ENCODE measurements around the gene ATG9A. TPM values are rescaled to one million over a fixed set of nuclear protein-coding genes. Genes with fewer than 3 reads are reported as not detected.

Gene ATG9A
- total RNA-seq (34.6 and 35.7 TPM in 2 replicates), polyA plus RNA-seq (46.6 and 57.8 TPM in 2 replicates)

DNA sequence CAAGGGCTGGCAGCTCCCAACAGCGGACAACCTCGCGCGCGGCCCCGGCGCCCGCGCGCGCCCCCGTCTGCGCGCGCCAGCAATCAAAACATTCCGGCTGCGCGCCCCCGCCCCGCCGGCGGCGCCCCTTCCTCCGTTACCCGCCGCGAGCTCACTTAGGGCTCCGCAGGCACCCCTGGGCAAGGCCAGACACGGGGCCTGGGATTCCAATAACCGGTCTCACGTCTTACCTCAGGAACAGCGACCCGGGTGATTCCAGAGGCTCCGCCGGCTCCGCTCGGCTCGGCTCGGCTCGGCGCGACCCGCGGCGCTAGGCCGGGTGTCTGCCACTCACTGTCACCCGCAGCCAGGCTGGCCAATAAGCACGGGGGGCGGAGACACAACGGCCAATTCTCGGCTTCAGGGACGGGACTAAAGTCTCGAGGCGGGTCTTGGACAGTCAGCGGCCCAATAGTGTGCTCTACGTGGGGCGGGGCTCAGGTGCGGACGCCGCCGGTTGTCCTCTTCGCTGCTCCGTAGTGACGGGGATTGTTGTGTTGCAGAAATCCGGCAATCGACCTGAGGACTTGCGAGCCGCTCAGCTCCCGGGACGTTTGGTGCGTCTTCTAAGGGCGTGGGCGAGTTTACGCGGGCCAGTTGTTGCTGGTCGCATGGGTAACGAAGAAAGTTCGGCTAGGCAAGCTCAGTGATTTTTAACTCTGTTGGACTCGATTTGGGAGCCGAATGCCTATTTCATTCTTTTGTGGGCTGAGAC is at the start of gene ATG9A, which contains the start of gene ANKZF1:
ATG9A (minus strand) TSS at position 332 of the 754 bp plus-strand sequence. CDS start 1,612 bp downstream, outside the sequence.
ANKZF1 (plus strand) TSS at position 502 of the 754 bp plus-strand sequence. CDS start 452 bp downstream, outside the sequence.
- peak within 1 kb of the TSS; percentile 78 for H3K4me3 ChIP-seq
- H3K9me3 ChIP-seq (ENCODE audit: low read depth) = no peaks in the 10 kb centered on the region
- H4K20me1 ChIP-seq (ENCODE audit: insufficient read depth, poor library complexity, severe bottlenecking) = no peaks in the 10 kb centered on the region
- peak within 1 kb of the TSS; percentile 97 for H3K27ac ChIP-seq
- WGBS (ENCODE audit: low lambda C conversion rate, missing lambda C conversion rate) = under 1% methylated on average over 57 of the region's 80 CpGs
- no peaks in the 10 kb centered on the region for H3K27me3 ChIP-seq
- H3K79me2 ChIP-seq = peaks cover 49% of the 10 kb centered on the region
- TF ChIP-seq EZH2 (IDR thresholded peaks at IDR 0.05; ENCODE audit: borderline replicate concordance) (no peak), CTCF (IDR thresholded peaks at IDR 0.05; ENCODE audit: poor library complexity) (no peak), EZH2phosphoT487 (IDR thresholded peaks at IDR 0.05; ENCODE audit: low read depth, severe bottlenecking, unreplicated experiment) (no peak)
- DNase-seq (ENCODE audit: low spot score) = peak; percentile 99
- peak within 1 kb of the TSS; percentile 99 for H3K4me2 ChIP-seq
- H3K4me1 ChIP-seq (ENCODE audit: insufficient read depth) = peaks cover 16% of the 10 kb centered on the region
- H2AFZ ChIP-seq = peak within 1 kb of the TSS; percentile 68
- no peaks in the 10 kb centered on the region for H3K36me3 ChIP-seq (replicated peaks; ENCODE audit: insufficient read depth, low read depth)
- no peaks in the 10 kb centered on the region for H3K9me2 ChIP-seq (replicated peaks; ENCODE audit: insufficient read depth)

DNA sequence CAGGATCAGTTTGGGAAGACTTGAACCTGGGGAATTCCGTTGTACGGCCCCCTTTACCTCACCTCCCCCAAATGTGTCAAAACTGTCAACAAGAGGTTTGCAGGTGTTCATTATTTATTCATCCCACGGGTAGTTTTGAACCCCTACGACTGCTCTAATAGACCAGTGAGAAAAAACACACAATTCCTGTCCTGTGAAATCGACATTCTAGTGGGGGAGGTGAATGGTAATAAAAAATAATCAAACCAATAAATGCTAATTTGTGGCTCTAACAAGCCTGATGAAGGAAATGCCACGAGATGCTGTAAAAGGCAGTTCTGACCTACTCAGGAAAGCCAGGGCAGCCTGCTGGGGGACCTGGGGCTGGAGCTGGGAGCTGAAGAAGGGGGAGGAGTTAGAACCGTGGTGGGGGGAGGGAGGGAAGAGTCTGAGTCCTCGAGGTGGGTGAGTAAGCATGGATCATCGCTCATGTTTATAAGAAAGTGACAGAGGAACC is 49.3 kb upstream of the ATG9A start:
- H3K4me3 ChIP-seq = peak overlapping the region; percentile 5
- TF ChIP-seq EZH2phosphoT487 (IDR thresholded peaks at IDR 0.05; ENCODE audit: low read depth, severe bottlenecking, unreplicated experiment) = no peak
- TF ChIP-seq EZH2 (IDR thresholded peaks at IDR 0.05; ENCODE audit: borderline replicate concordance) = no peak
- TF ChIP-seq CTCF (IDR thresholded peaks at IDR 0.05; ENCODE audit: poor library complexity) = no peak
- H3K9me3 ChIP-seq (ENCODE audit: low read depth) = no peaks in the 10 kb centered on the region
- peak overlapping the region; percentile 8 for H2AFZ ChIP-seq
- peak overlapping the region; percentile 95 for H3K27ac ChIP-seq
- H3K27me3 ChIP-seq = no peaks in the 10 kb centered on the region
- H4K20me1 ChIP-seq (ENCODE audit: insufficient read depth, poor library complexity, severe bottlenecking) = no peaks in the 10 kb centered on the region
- no peaks in the 10 kb centered on the region for H3K9me2 ChIP-seq (replicated peaks; ENCODE audit: insufficient read depth)
- DNase-seq (ENCODE audit: low spot score) = no peak
- WGBS (ENCODE audit: low lambda C conversion rate, missing lambda C conversion rate) = 18% methylated on average over 7 of the region's 9 CpGs
- H3K4me2 ChIP-seq = peak overlapping the region; percentile 79
- peaks cover 4% of the 10 kb centered on the region for H3K79me2 ChIP-seq
- H3K4me1 ChIP-seq (ENCODE audit: insufficient read depth) = peaks cover 14% of the 10 kb centered on the region
- no peaks in the 10 kb centered on the region for H3K36me3 ChIP-seq (replicated peaks; ENCODE audit: insufficient read depth, low read depth)

GRCh38 chr2:219277703-219278654 is 48.5 kb upstream of the ATG9A start:
- Histone ChIP-seq H3K9me2 (replicated peaks; ENCODE audit: insufficient read depth) (no peaks in the 10 kb centered on the region), H3K79me2 (peaks cover 4% of the 10 kb centered on the region), H3K27ac (peak overlapping the region; percentile 95), H3K4me1 (ENCODE audit: insufficient read depth) (peaks cover 14% of the 10 kb centered on the region), H3K36me3 (replicated peaks; ENCODE audit: insufficient read depth, low read depth) (no peaks in the 10 kb centered on the region), H3K27me3 (no peaks in the 10 kb centered on the region), H4K20me1 (ENCODE audit: insufficient read depth, poor library complexity, severe bottlenecking) (no peaks in the 10 kb centered on the region), H3K4me3 (no peak overlapping the region), H2AFZ (peak overlapping the region; percentile 23), H3K4me2 (peak overlapping the region; percentile 79), H3K9me3 (ENCODE audit: low read depth) (no peaks in the 10 kb centered on the region)
- WGBS (ENCODE audit: low lambda C conversion rate, missing lambda C conversion rate) = 34% methylated on average over 25 of the region's 25 CpGs
- TF ChIP-seq EZH2phosphoT487 (IDR thresholded peaks at IDR 0.05; ENCODE audit: low read depth, severe bottlenecking, unreplicated experiment) (no peak), CTCF (IDR thresholded peaks at IDR 0.05; ENCODE audit: poor library complexity) (peak; percentile 96)
- peak; percentile 90 for DNase-seq (ENCODE audit: low spot score)
